Stimulated activated CD4-positive, alpha-beta T cell treated with anti-CD3 and anti-CD28 coated beads, TNF-alpha, amount 100 ng/mL, for 48 hours (primary cell): ENCODE measurements around the gene MAB21L3.
A peak's percentile ranks its signal among the peaks of the same experiment; 100 is the strongest.

Source experiments
- DNase-seq, 3 donors: peaks; one replicate each; pipeline ENCODE4 v3.0.0-alpha.2; 2020; ENCODE audit warnings: low read depth in 3 of 3

MAB21L3 gene

GRCh38 chr1:116165572-116165971, 54.4 kb downstream of the MAB21L3 start:
- DNase-seq = no peak

GRCh38 chr1:116166011-116166571, 54.9 kb downstream of the MAB21L3 start:
- no peak for DNase-seq

- DNase-seq = no peak
Measured at GRCh38 chr1:116166655-116167054, 55.5 kb downstream of the MAB21L3 start.

- no peak for DNase-seq
Measured at GRCh38 chr1:116167625-116168276, 56.6 kb downstream of the MAB21L3 start.

- DNase-seq = peak; percentile 65 to 84 (median 79)
Measured at GRCh38 chr1:116168277-116169032, 57.3 kb downstream of the MAB21L3 start.

GRCh38 chr1:116169898-116170297, 58.7 kb downstream of the MAB21L3 start:
- no peak for DNase-seq

- DNase-seq = no peak
Measured at GRCh38 chr1:116170721-116171589, 59.8 kb downstream of the MAB21L3 start.

- no peak for DNase-seq
Measured at GRCh38 chr1:116172666-116173065, 61.5 kb downstream of the MAB21L3 start.

GRCh38 chr1:116175611-116176010, 64.4 kb downstream of the MAB21L3 start:
- DNase-seq = no peak

GRCh38 chr1:116176306-116176789, 65.1 kb downstream of the MAB21L3 start:
- DNase-seq = no peak

- no peak for DNase-seq
Measured at GRCh38 chr1:116177861-116178260, 66.7 kb downstream of the MAB21L3 start.

GRCh38 chr1:116178837-116179236, 67.6 kb downstream of the MAB21L3 start:
- no peak for DNase-seq

- DNase-seq = no peak
Measured at GRCh38 chr1:116179419-116179818, 68.2 kb downstream of the MAB21L3 start.

- no peak for DNase-seq
Measured at GRCh38 chr1:116179964-116180363, 68.8 kb downstream of the MAB21L3 start.

GRCh38 chr1:116182019-116182714, 71.0 kb downstream of the MAB21L3 start:
- no peak for DNase-seq
